Tibial artery (tissue), 4 donors: ENCODE measurements around the gene KCNMB3.

ENCODE experiments used
- DNase-seq, 2 donors: peaks; one replicate each; pipeline ENCODE4 v3.0.0-alpha.2; 2019
- H3K27ac ChIP-seq, 2 donors: fragments of 200-600 bp; sonication (generic) in 1 of 2; 1 replicate in 1 of 2; 2 replicates in 1 of 2; pipeline ENCODE4 v1.5.1; 2018 to 2019; ENCODE audit warnings: mild to moderate bottlenecking in 1 of 2
- H3K27me3 ChIP-seq, 2 donors: fragments of 200-600 bp; sonication (generic) in 1 of 2; one replicate each; pipeline versions ENCODE4 v1.5.1 to v1.6.0; 2016 to 2019
- H3K36me3 ChIP-seq, 3 donors: fragments of 200-600 bp; sonication (generic) in 2 of 3; one replicate each; pipeline ENCODE4 v1.5.1; 2016 to 2019; ENCODE audit warnings: mild to moderate bottlenecking in 2 of 3
- H3K4me1 ChIP-seq, 4 donors: fragments of 200-600 bp; sonication (generic) in 2 of 4; 1 replicate in 3 of 4; 2 replicates in 1 of 4; pipeline ENCODE4 v1.5.1; 2016 to 2019
- H3K4me3 ChIP-seq, 2 donors: fragments of 200-600 bp; sonication (generic) in 1 of 2; 1 replicate in 1 of 2; 2 replicates in 1 of 2; pipeline ENCODE4 v1.5.1; 2018 to 2019; ENCODE audit warnings: mild to moderate bottlenecking in 2 of 2
- H3K9me3 ChIP-seq, 3 donors: fragments of 200-600 bp; sonication (generic) in 1 of 3; one replicate each; pipeline ENCODE4 v1.5.1; 2016 to 2019
- intact Hi-C: fragments of 100-400 bp; cut with DNase I; formaldehyde crosslinking; loops from one replicate; pipeline ENCODE4 v1.15.0; 2023; ENCODE audit warnings: low total_unique reads
- TF ChIP-seq, protein P1 (sequence below), 2 experiments: fragments of 200-600 bp in 1 of 2; fragments of 450-650 bp in 1 of 2; IDR thresholded peaks; one replicate each; pipeline ENCODE4 v1.5.1; 2017 to 2019; ENCODE audit warnings: antibody characterized with exemption in 2 of 2, mild to moderate bottlenecking in 1 of 2, moderate library complexity in 1 of 2

Gene KCNMB3

DNA sequence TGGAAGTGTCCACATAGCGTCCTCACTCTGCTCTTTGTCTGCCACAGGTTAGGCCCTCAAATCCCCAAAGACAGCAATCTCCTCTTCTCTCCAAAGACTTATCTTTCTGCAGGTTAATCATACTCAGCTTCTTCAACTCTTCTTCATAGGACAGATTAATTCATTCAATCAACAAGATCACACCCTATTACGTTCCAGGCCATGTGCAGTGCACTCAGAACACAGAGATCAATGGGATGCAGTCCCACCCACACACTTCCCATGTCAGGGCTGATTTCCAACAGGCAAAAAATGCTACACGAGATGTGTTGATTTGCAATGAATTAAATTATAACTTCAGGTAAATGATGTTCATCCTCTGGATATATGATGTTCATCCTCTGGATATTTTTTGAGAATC is 38.4 kb upstream of the KCNMB3 start:
- DNase-seq: no peak
- Histone ChIP-seq H3K27me3 (no peaks in the 10 kb centered on the region), H3K9me3 (no peaks in the 10 kb centered on the region), H3K4me1 (no peaks in the 10 kb centered on the region), H3K27ac (no peak overlapping the region), H3K36me3 (no peaks in the 10 kb centered on the region), H3K4me3 (no peak overlapping the region)
- TF ChIP-seq, protein P1, sequence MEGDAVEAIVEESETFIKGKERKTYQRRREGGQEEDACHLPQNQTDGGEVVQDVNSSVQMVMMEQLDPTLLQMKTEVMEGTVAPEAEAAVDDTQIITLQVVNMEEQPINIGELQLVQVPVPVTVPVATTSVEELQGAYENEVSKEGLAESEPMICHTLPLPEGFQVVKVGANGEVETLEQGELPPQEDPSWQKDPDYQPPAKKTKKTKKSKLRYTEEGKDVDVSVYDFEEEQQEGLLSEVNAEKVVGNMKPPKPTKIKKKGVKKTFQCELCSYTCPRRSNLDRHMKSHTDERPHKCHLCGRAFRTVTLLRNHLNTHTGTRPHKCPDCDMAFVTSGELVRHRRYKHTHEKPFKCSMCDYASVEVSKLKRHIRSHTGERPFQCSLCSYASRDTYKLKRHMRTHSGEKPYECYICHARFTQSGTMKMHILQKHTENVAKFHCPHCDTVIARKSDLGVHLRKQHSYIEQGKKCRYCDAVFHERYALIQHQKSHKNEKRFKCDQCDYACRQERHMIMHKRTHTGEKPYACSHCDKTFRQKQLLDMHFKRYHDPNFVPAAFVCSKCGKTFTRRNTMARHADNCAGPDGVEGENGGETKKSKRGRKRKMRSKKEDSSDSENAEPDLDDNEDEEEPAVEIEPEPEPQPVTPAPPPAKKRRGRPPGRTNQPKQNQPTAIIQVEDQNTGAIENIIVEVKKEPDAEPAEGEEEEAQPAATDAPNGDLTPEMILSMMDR (IDR thresholded peaks at IDR 0.05): no peak
- intact Hi-C loops: no loop called here

DNA sequence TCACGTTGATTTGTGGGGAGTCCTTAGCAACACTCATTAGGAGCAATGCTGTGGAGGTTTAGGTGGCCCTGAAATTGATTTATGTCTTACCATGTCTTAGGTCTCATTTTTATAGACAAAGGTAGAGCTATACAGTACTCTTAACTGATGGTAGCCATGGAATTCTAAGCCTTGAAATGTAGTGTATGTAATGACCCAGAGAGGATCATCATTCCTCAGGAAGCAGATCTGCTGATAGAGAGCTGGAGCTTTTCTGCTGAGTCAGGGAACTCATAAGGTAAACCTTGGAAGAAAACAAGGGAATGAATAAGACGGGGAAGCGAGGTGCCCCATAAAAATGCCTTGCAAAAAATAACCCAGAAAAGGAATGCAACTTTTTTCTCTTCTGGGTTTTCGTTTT is 37.9 kb upstream of the KCNMB3 start:
- no peaks in the 10 kb centered on the region for H3K9me3 ChIP-seq
- intact Hi-C loops: no loop called here
- H3K4me3 ChIP-seq: no peak overlapping the region
- H3K4me1 ChIP-seq: no peaks in the 10 kb centered on the region
- no peaks in the 10 kb centered on the region for H3K36me3 ChIP-seq
- no peak for DNase-seq
- TF ChIP-seq, protein P1 (IDR thresholded peaks at IDR 0.05): no peak
- no peak overlapping the region for H3K27ac ChIP-seq
- no peaks in the 10 kb centered on the region for H3K27me3 ChIP-seq

DNA sequence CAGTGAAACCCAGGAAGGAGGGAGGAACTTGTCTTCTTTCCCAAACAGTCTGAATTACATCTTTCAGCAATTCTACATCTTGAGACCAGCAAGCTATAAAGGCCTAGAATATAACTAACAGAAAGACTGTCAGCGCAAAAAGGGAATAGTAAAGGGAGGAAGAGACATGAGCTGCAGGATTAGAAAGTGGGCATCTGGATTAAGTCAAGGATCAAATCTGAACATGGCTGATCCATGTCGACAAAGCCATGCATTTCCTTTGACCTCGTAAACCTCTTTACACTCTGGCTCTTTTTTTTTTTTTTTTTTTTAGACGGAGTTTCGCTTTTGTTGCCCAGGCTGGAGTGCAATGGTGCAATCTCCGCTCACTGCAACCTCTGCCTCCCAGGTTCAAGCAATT is 35.4 kb upstream of the KCNMB3 start:
- Histone ChIP-seq H3K27ac (no peak overlapping the region), H3K36me3 (no peaks in the 10 kb centered on the region), H3K9me3 (no peaks in the 10 kb centered on the region), H3K4me3 (no peak overlapping the region), H3K27me3 (no peaks in the 10 kb centered on the region), H3K4me1 (no peaks in the 10 kb centered on the region)
- TF ChIP-seq, protein P1 (IDR thresholded peaks at IDR 0.05): no peak
- DNase-seq: no peak
- intact Hi-C loops: no loop called here

DNA sequence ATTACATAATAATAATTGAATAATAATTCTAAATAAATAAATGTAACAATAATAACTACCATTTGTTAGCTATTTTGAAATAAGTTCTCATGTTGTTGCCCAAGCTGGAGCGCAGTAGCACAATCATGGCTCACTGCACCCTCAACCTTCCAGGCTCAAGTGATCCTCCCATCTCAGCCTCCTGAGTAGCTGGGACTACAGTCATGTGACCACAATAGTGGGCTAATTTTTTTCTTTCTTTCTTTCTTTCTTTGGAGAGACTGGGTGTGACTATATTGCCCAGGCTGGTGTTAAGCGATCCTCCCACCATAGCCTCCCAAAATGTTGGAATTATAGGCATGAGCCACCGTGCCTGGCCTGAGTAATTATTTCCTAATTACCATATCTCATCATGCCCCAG is 30.9 kb upstream of the KCNMB3 start:
- no peaks in the 10 kb centered on the region for H3K9me3 ChIP-seq
- DNase-seq: no peak
- no peak overlapping the region for H3K4me3 ChIP-seq
- TF ChIP-seq, protein P1 (IDR thresholded peaks at IDR 0.05): no peak
- H3K36me3 ChIP-seq: no peaks in the 10 kb centered on the region
- no peaks in the 10 kb centered on the region for H3K4me1 ChIP-seq
- intact Hi-C loops: no loop called here
- H3K27me3 ChIP-seq: peaks cover 0 to 6% of the 10 kb centered on the region in 2 donors
- H3K27ac ChIP-seq: no peak overlapping the region

DNA sequence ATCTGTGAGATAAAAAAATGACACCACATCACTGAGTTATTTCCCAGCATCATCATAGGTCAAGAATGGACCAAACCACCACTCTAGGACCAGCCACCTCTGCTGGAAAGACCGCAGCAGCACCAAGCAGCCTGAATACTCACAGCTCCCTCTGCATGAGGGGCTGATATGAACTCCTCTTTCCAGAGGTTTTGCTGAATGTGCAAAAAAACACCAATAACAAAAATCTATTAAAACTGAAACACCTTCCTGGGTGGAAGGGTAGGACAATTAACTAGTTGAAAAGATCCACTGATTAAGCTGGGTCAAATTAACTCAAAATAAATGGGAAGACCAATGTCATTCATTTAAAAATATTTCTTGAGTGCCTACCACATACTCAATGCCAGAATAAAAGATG is 28.9 kb upstream of the KCNMB3 start:
- no peak overlapping the region for H3K4me3 ChIP-seq
- H3K27ac ChIP-seq: no peak overlapping the region
- H3K36me3 ChIP-seq: no peaks in the 10 kb centered on the region
- intact Hi-C loops: no loop called here
- peaks cover 0 to 6% of the 10 kb centered on the region in 2 donors for H3K27me3 ChIP-seq
- TF ChIP-seq, protein P1 (IDR thresholded peaks at IDR 0.05): no peak
- no peaks in the 10 kb centered on the region for H3K9me3 ChIP-seq
- DNase-seq: no peak
- H3K4me1 ChIP-seq: no peaks in the 10 kb centered on the region
